Endodermal cell (in vitro differentiated cells): Measurements from ENCODE around the gene AKTIP. TPM values are rescaled to one million over a fixed set of nuclear protein-coding genes. Genes with fewer than 3 reads are reported as not detected.
"Not testable (repeated sequence)": the region's sequence is repeated elsewhere in the genome, so short reads cannot be mapped to it uniquely, and the experiment has no call there.

Experiments used
- DNase-seq: peaks from one replicate; pipeline ENCODE4 v3.0.0-alpha.2; 2017
- H3K27ac ChIP-seq: 2 replicates; pipeline ENCODE4 v1.5.1; 2013; ENCODE audit warnings: mild to moderate bottlenecking, low read depth, low read length, moderate library complexity
- H3K27me3 ChIP-seq: 2 replicates; pipeline ENCODE4 v1.6.1; 2013; ENCODE audit warnings: mild to moderate bottlenecking, low read length, moderate library complexity; ENCODE audit not compliant: insufficient read depth, control insufficient read depth, poor library complexity, severe bottlenecking
- H3K36me3 ChIP-seq: 2 replicates; pipeline ENCODE4 v1.7.0; 2013; ENCODE audit warnings: mild to moderate bottlenecking, low read length, moderate library complexity; ENCODE audit not compliant: control insufficient read depth, insufficient read depth
- H3K4me1 ChIP-seq: one replicate; pipeline ENCODE4 v1.7.0; 2013; ENCODE audit warnings: low read length; ENCODE audit not compliant: control insufficient read depth, insufficient read depth
- H3K4me3 ChIP-seq: 2 replicates; pipeline ENCODE4 v1.5.1; 2013; ENCODE audit warnings: mild to moderate bottlenecking, low read length, moderate library complexity
- H3K9ac ChIP-seq: 2 replicates; pipeline ENCODE4 v1.6.1; 2013; ENCODE audit warnings: mild to moderate bottlenecking, low read length, moderate library complexity; ENCODE audit not compliant: poor library complexity, severe bottlenecking; ENCODE audit errors: extremely low read depth
- H3K9me3 ChIP-seq: 2 replicates; pipeline ENCODE4 v1.6.1; 2013; ENCODE audit warnings: mild to moderate bottlenecking, low read length, moderate library complexity; ENCODE audit not compliant: control insufficient read depth
- H3K27ac Mint-ChIP-seq: 2 replicates; pipeline ENCODE4 v1.8.0; 2020; ENCODE audit warnings: mixed read lengths
- H3K27me3 Mint-ChIP-seq: 2 replicates; pipeline ENCODE4 v1.8.0; 2021; ENCODE audit warnings: mild to moderate bottlenecking, mixed read lengths; ENCODE audit not compliant: insufficient read depth
- H3K36me3 Mint-ChIP-seq: 2 replicates; pipeline ENCODE4 v1.8.0; 2020; ENCODE audit warnings: low read depth, mixed read lengths
- H3K4me1 Mint-ChIP-seq: 2 replicates; pipeline ENCODE4 v1.8.0; 2020; ENCODE audit warnings: mixed read lengths
- H3K4me3 Mint-ChIP-seq: 2 replicates; pipeline ENCODE4 v1.8.0; 2020; ENCODE audit warnings: mild to moderate bottlenecking, moderate library complexity, mixed read lengths
- H3K9me3 Mint-ChIP-seq: 2 replicates; pipeline ENCODE4 v1.8.0; 2020; ENCODE audit warnings: mild to moderate bottlenecking, mixed read lengths
- CTCF ChIP-seq: fragments of 200-600 bp; sonication (generic); conservative IDR thresholded peaks from 2 replicates; pipeline ENCODE4 v1.5.0; 2021; ENCODE audit warnings: antibody characterized with exemption, mild to moderate bottlenecking
- WGBS, 2 experiments: methylation state at CpG; one replicate each; pipeline versions ENCODE4 v1.1.5 to v1.1.7; 2013; ENCODE audit warnings: missing lambda C conversion rate in 2 of 2, mixed read lengths in 1 of 2; ENCODE audit not compliant: insufficient coverage in 1 of 2, insufficient read length in 1 of 2; 5-methylcytosine and 5-hydroxymethylcytosine counted together
- total RNA-seq, 2 donors: library from RNA; stranded (reverse); fragmentation: NEBNext Ultra II Directional in 1 of 2; extraction: Animal tissue kit (Norgen Biotek cat#: 25700) in 1 of 2; gene quantifications; 2 replicates in 1 of 2; 3 replicates in 1 of 2; pipeline ENCODE4 v1.2.1, GENCODE V29; 2021

Gene AKTIP
- total RNA-seq, 2 donors from 2014 or later: 18.3 to 21.3 TPM

- no peak for TF ChIP-seq CTCF
- no peak for DNase-seq
- Histone ChIP-seq H3K27me3 (no peaks in the 10 kb centered on the region), H3K9me3 (no peaks in the 10 kb centered on the region), H3K4me1 (no peaks in the 10 kb centered on the region), H3K27ac (no peak overlapping the region), H3K36me3 (no peaks in the 10 kb centered on the region), H3K4me3 (no peak overlapping the region), H3K9ac (no peak overlapping the region)
- Mint-ChIP-seq H3K4me3 (no peak overlapping the region), H3K9me3 (peaks cover 1% of the 10 kb centered on the region), H3K4me1 (peaks cover 26% of the 10 kb centered on the region), H3K27ac (no peak overlapping the region), H3K36me3 (no peaks in the 10 kb centered on the region), H3K27me3 (peaks cover 4% of the 10 kb centered on the region)
- WGBS, 2 experiments: 61 to 80% methylated on average over 6 to 9 of the region's 9 CpGs
Observed at GRCh38 chr16:53545433-53545832, 42.4 kb upstream of the AKTIP start.

- no peaks in the 10 kb centered on the region for H3K4me1 ChIP-seq
- no peaks in the 10 kb centered on the region for H3K27me3 ChIP-seq
- peak; percentile 13 for TF ChIP-seq CTCF
- peak; percentile 79 for DNase-seq
- Mint-ChIP-seq H3K4me3 (no peak overlapping the region), H3K9me3 (peaks cover 20% of the 10 kb centered on the region), H3K27me3 (no peaks in the 10 kb centered on the region), H3K27ac (no peak overlapping the region), H3K36me3 (no peaks in the 10 kb centered on the region), H3K4me1 (peaks cover 12% of the 10 kb centered on the region)
- no peak overlapping the region for H3K9ac ChIP-seq
- no peaks in the 10 kb centered on the region for H3K9me3 ChIP-seq
- no peaks in the 10 kb centered on the region for H3K36me3 ChIP-seq
- H3K27ac ChIP-seq: no peak overlapping the region
- H3K4me3 ChIP-seq: no peak overlapping the region
- 92 to 95% methylated on average over 20 to 21 of the region's 21 CpGs for WGBS, 2 experiments
Observed at GRCh38 chr16:53542283-53542682, 39.3 kb upstream of the AKTIP start.

- Mint-ChIP-seq H3K27me3 (no peaks in the 10 kb centered on the region), H3K36me3 (no peaks in the 10 kb centered on the region), H3K4me3 (no peak overlapping the region), H3K4me1 (peaks cover 5% of the 10 kb centered on the region), H3K27ac (no peak overlapping the region), H3K9me3 (peaks cover 20% of the 10 kb centered on the region)
- DNase-seq: no peak
- Histone ChIP-seq H3K27ac (no peak overlapping the region), H3K36me3 (no peaks in the 10 kb centered on the region), H3K9ac (no peak overlapping the region), H3K27me3 (no peaks in the 10 kb centered on the region), H3K9me3 (no peaks in the 10 kb centered on the region), H3K4me3 (no peak overlapping the region), H3K4me1 (no peaks in the 10 kb centered on the region)
- WGBS, 2 experiments: 91 to 92% methylated on average over 9 of the region's 9 CpGs
- no peak for TF ChIP-seq CTCF
Observed at GRCh38 chr16:53541326-53541725, 38.3 kb upstream of the AKTIP start.

- H3K27ac ChIP-seq, H3K27me3 ChIP-seq, H3K4me1 ChIP-seq, H3K4me3 ChIP-seq, DNase-seq, H3K4me1 Mint-ChIP-seq, H3K9ac ChIP-seq, H3K4me3 Mint-ChIP-seq, H3K27ac Mint-ChIP-seq, H3K27me3 Mint-ChIP-seq, H3K36me3 ChIP-seq, H3K9me3 ChIP-seq, H3K36me3 Mint-ChIP-seq: not testable (repeated sequence)
- 90 to 93% methylated on average over 3 to 8 of the region's 13 CpGs for whole genome bisulfite sequencing, 2 experiments
- H3K9me3 Mint-ChIP-seq: peaks cover 20% of the 10 kb centered on the region
Observed at GRCh38 chr16:53539759-53540718, 37.0 kb upstream of the AKTIP start.

GRCh38 chr16:53539346-53539745 lies 36.3 kb upstream of the AKTIP start:
- WGBS, 2 experiments: 88% methylated on average over 19 of the region's 27 CpGs; no CpG with 5 or more reads in 1 of the 2 experiments
- DNase-seq, H3K9ac ChIP-seq, H3K27ac ChIP-seq, H3K4me1 Mint-ChIP-seq, H3K4me3 ChIP-seq, H3K27me3 ChIP-seq, H3K36me3 Mint-ChIP-seq, H3K27ac Mint-ChIP-seq, H3K27me3 Mint-ChIP-seq, H3K36me3 ChIP-seq, H3K4me3 Mint-ChIP-seq, H3K4me1 ChIP-seq, H3K9me3 ChIP-seq: not testable (repeated sequence)
- H3K9me3 Mint-ChIP-seq: peaks cover 20% of the 10 kb centered on the region
